ENCODE results near the gene SH3BP4.

Gene SH3BP4

DNA sequence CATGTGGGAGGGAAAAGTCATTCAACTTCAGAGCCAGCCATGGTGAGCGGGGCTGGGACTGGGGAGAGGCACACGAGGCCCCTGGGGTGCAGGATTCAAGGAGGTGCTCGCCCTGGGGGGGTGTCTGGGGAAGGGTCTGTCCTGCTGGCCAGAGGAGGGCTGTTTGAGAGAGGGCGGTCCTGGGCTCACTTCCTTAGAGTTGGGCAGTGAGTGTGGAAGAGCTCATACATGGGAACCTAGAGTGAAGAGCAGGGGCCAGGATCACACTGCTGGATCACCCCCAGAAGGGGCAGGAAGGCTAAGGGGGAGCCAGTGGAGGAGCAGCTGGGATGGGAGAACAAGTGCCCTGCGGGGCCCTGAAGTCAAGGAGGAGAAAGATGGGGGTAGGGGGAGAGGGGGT is 6.5 kb downstream of the SH3BP4 start:
- DNase-seq (ENCODE audit: low read depth) = no peak
- TF ChIP-seq, protein P1, sequence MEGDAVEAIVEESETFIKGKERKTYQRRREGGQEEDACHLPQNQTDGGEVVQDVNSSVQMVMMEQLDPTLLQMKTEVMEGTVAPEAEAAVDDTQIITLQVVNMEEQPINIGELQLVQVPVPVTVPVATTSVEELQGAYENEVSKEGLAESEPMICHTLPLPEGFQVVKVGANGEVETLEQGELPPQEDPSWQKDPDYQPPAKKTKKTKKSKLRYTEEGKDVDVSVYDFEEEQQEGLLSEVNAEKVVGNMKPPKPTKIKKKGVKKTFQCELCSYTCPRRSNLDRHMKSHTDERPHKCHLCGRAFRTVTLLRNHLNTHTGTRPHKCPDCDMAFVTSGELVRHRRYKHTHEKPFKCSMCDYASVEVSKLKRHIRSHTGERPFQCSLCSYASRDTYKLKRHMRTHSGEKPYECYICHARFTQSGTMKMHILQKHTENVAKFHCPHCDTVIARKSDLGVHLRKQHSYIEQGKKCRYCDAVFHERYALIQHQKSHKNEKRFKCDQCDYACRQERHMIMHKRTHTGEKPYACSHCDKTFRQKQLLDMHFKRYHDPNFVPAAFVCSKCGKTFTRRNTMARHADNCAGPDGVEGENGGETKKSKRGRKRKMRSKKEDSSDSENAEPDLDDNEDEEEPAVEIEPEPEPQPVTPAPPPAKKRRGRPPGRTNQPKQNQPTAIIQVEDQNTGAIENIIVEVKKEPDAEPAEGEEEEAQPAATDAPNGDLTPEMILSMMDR (conservative IDR thresholded peaks at IDR 0.05; ENCODE audit: low read depth, low read length) = no peak

DNA sequence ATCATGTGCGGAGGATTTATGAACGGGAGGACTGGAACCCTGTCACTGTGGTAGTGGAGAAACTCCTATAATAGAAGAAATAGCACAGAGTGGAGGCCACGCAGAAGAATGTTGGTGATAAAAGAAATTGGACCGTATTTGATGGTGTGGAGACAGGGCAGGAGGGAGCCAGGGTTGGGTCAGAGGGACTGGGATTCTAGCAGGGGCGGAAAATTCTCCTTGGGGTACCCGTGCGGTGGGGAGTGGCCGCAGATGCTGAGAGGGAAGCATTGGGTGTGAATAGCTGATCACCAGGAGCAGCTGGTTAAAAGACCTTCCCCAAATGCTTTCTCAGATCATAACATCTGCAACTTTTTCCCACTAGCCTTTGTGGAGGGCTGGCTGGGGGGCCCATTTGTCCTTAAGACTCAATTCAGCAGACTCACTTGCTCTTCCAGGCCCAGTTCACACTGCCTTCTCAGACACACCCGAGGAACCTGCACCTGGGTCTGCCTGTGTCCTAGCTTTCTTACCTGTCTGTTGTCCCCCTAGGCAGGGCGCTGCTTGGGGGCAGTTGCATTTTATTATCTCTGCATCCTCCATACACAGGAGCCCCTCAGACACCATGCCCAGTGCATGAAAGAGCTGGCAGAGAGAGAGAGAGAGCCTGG is 7.1 kb downstream of the SH3BP4 start:
- DNase-seq (ENCODE audit: low read depth) = no peak
- TF ChIP-seq, protein P1 (conservative IDR thresholded peaks at IDR 0.05; ENCODE audit: low read depth, low read length) = no peak
- no peak overlapping the region for H3K4me3 ChIP-seq (ENCODE audit: low read length)

More for the DNA sequence above, 6.5 kb downstream of the SH3BP4 start:
- no peak overlapping the region for H3K4me3 ChIP-seq (ENCODE audit: low read length)

DNA sequence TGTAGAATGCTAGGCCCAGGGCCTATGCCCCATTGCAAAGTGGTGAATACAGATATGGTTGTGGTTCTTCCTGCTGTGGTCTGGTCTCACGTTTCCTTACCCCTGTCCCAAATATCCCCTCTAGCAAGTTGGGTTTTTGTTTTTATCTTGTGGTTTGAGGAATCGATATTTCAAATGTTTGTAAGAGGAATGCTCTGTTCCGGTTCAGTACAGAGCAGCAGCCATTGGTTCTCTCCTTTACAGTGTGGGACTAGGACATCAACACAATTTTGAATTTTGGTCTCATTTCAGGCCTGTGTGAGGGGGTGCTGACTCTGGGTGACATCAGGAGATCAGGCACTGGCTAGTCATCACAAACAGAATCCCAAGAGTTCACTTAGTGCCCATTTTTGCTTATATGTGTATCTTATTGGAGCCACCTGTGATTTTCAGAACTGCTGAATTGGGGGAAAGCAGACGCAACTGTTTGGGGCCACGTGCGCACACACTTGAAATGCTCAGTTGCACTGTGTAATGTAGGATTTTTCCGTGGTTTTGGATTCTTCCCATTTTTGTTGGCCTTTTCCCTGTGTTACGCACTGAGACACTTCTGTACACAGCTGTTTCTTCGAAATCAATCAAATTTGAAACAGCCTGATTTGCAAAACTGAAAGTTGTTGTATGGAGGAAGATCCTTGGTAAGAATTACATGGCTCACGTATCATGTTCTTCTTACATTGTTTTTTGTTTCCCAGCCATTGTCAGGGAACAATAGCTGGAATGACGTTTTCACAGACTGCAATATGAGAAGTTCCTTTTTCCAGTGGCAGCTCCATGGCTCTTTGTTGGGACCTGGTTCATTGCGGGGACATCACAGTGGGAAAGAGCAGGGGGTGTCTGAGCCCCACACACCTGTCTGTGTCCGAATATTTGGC is 8.6 kb downstream of the SH3BP4 start:
- TF ChIP-seq, protein P1 (conservative IDR thresholded peaks at IDR 0.05; ENCODE audit: low read depth, low read length) = no peak
- H3K4me3 ChIP-seq (ENCODE audit: low read length) = no peak overlapping the region
- no peak for DNase-seq (ENCODE audit: low read depth)

DNA sequence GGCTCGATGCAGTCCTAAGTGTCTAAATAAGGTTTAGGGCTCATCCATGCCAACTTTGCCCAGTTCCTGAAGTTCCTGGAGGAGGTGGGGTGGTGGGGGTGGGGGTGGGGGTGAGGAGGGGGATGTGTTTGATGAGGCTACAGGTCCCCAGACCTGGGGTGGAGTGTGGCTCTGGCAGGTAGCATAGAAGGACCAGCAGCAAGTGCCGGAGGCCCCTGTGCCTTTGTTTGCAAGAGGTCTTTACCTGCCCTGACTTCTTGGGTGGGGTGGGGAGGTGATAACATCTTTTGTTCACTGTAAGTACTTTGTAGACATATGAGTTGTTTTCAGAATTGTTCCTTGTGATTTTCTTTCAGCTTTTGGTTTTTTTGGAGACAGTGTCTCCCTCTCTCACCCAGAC is 10.0 kb downstream of the SH3BP4 start:
- TF ChIP-seq, protein P1 (conservative IDR thresholded peaks at IDR 0.05; ENCODE audit: low read depth, low read length) = no peak
- DNase-seq (ENCODE audit: low read depth) = no peak

DNA sequence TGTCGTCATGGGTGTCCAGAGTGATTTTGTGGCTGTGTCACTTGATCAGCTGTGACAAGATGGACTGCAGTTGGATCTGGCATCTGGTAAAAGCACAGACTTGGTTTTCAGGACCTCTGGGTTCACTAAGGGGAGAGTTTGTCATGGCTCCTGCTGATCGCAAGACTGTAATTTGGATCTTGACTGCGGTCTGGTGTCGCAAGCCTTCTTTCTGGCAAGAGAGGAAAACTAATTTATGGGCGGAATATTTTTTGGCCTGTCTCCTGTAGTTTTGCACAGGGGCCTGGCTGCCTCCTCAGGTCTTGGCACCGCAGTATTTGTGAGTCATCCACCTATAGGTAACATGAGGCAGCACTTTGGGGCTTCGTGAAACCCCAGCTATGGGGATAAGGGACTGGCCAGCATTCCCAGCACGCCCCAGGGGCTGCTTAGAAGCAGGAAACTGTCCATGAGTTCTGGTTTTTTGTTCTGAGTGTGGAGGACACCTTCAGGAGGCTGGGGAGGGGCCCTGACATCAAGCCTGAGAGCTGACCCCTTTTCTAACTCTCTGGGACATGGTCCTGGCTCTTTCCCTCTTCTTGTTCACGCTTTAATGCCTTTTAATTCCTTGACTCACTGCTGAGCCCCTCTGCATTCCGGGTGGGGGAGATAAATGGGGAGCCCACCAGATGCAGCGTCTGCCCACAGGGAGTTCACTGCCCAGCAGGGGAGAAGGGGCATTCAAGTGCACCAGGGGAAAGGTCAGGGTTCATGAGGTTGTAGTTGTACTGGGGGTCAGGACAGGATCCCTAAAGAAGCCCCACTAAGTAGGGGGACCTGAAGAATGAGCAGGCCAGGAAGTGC is 12.2 kb downstream of the SH3BP4 start:
- DNase-seq (ENCODE audit: low read depth) = no peak
- TF ChIP-seq, protein P1 (conservative IDR thresholded peaks at IDR 0.05; ENCODE audit: low read depth, low read length) = no peak
- H3K4me3 ChIP-seq (ENCODE audit: low read length) = no peak overlapping the region

More for the DNA sequence above, 10.0 kb downstream of the SH3BP4 start:
- H3K4me3 ChIP-seq (ENCODE audit: low read length) = no peak overlapping the region

DNA sequence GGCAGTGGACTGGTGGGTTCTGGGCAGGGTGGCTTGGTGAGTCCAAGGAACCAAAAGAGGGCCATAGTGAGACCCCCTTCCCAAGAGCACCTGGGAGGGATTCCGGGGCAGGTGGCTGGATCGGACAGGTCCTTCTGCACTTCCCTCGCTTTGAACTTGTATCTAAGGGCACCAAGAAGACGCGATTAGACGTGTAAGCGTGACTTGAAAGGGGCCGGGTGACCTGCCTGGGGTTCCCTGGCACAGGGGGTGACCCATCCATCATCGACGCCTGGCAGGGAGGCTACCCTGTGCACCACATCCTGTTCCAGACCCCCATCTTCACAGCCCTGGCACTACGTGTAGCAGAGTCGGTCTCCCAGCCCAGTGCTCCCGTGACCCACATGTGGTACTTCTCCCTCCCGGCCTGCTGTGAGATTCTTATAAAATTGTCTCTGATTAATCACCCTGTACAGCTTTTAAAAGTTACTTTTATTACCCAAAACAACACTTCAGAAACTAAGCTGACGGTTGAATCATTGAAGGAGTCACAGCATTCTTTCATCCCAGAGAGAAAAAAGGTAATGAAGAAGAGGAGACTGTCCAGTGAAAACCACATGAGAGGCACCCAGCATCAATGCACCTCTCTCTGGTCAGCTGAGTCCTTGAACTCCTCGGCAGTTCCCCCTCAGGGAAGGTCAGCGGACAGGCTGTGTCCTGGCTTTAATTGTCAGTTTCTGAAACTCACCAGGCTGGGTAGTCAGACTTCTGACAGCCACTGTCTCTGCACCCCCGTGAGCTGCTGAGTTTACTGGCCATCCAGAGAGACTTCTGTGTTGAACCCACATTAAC is 13.0 kb downstream of the SH3BP4 start:
- no peak for DNase-seq (ENCODE audit: low read depth)
- TF ChIP-seq, protein P1 (conservative IDR thresholded peaks at IDR 0.05; ENCODE audit: low read depth, low read length) = no peak
- H3K4me3 ChIP-seq (ENCODE audit: low read length) = no peak overlapping the region

Data from retinal pigment epithelial cell (primary cell).